SK-N-SH treated with all-trans-retinoic acid at 6 μM for 48 hours (cell line): Measurements from ENCODE around the gene AGPAT3.

Experiments used
- ATAC-seq: fragments of 200-7000 bp; cut with Tn5 transposase; 3 replicates; pipeline ENCODE4 v1.9.1; 2020; ENCODE audit warnings: mild to moderate bottlenecking, moderate library complexity
- ARNTL ChIP-seq: fragments of 450-650 bp; formaldehyde crosslinking; IDR thresholded peaks from 2 replicates; pipeline ENCODE4 v1.5.0; 2020; ENCODE audit warnings: low read depth, mild to moderate bottlenecking, moderate library complexity, borderline replicate concordance
- BACH2 ChIP-seq: fragments of 250-450 bp; sonication (Bioruptor Pico); IDR thresholded peaks from 2 replicates; pipeline ENCODE4 v1.9.0; 2021; ENCODE audit warnings: mild to moderate bottlenecking, borderline replicate concordance
- CSDC2 ChIP-seq: fragments of 250-450 bp; sonication (Bioruptor Pico); IDR thresholded peaks from 2 replicates; pipeline ENCODE4 v1.5.0; 2020; ENCODE audit warnings: mild to moderate bottlenecking, moderate library complexity
- ESRRG ChIP-seq: fragments of 250-450 bp; sonication (Bioruptor Pico); IDR thresholded peaks from 2 replicates; pipeline ENCODE4 v1.6.1; 2021; ENCODE audit warnings: mild to moderate bottlenecking
- GLIS3 ChIP-seq: fragments of 250-450 bp; sonication (Bioruptor Pico); IDR thresholded peaks from 2 replicates; pipeline ENCODE4 v1.5.0; 2020; ENCODE audit warnings: mild to moderate bottlenecking, moderate library complexity
- ISL1 ChIP-seq: fragments of 250-450 bp; sonication (Bioruptor Pico); IDR thresholded peaks from 2 replicates; pipeline ENCODE4 v2.1.2; 2022; ENCODE audit warnings: mild to moderate bottlenecking, moderate library complexity
- OSR1 ChIP-seq: fragments of 250-450 bp; sonication (Bioruptor Pico); IDR thresholded peaks from 2 replicates; pipeline ENCODE4 v1.8.0; 2022; ENCODE audit warnings: moderate library complexity, mild to moderate bottlenecking, inconsistent platforms
- PATZ1 ChIP-seq: fragments of 250-450 bp; sonication (Bioruptor Pico); IDR thresholded peaks from 2 replicates; pipeline ENCODE4 v1.8.0; 2020; ENCODE audit warnings: mild to moderate bottlenecking, moderate library complexity, borderline replicate concordance
- PPARA ChIP-seq: fragments of 250-450 bp; sonication (Bioruptor Pico); IDR thresholded peaks from 2 replicates; pipeline ENCODE4 v1.5.0; 2020; ENCODE audit warnings: mild to moderate bottlenecking, borderline replicate concordance
- RARB ChIP-seq: fragments of 250-450 bp; sonication (Bioruptor Pico); IDR thresholded peaks from 2 replicates; pipeline ENCODE4 v1.8.0; 2021; ENCODE audit warnings: mild to moderate bottlenecking, moderate library complexity
- SNAI2 ChIP-seq: fragments of 250-450 bp; sonication (Bioruptor Pico); IDR thresholded peaks from 2 replicates; pipeline ENCODE4 v1.5.0; 2020; ENCODE audit warnings: mild to moderate bottlenecking, moderate library complexity
- TCF4 ChIP-seq: fragments of 250-450 bp; sonication (Bioruptor Pico); IDR thresholded peaks from 2 replicates; pipeline ENCODE4 v1.8.0; 2021; ENCODE audit warnings: mild to moderate bottlenecking, moderate library complexity, borderline replicate concordance
- TOX ChIP-seq: fragments of 250-450 bp; sonication (Bioruptor Pico); IDR thresholded peaks from 2 replicates; pipeline ENCODE4 v1.8.0; 2021; ENCODE audit warnings: mild to moderate bottlenecking, moderate library complexity, borderline replicate concordance
- TSHZ2 ChIP-seq: fragments of 250-450 bp; sonication (Bioruptor Pico); IDR thresholded peaks from 2 replicates; pipeline ENCODE4 v1.5.0; 2020; ENCODE audit warnings: mild to moderate bottlenecking, moderate library complexity
- ZFP3 ChIP-seq: fragments of 250-450 bp; sonication (Bioruptor Pico); IDR thresholded peaks from 2 replicates; pipeline ENCODE4 v1.5.0; 2020; ENCODE audit warnings: mild to moderate bottlenecking, moderate library complexity
- ZFP30 ChIP-seq: fragments of 450-650 bp; formaldehyde crosslinking; IDR thresholded peaks from 2 replicates; pipeline ENCODE4 v1.5.0; 2022; ENCODE audit warnings: mild to moderate bottlenecking, moderate library complexity
- ZNF565 ChIP-seq: fragments of 450-650 bp; formaldehyde crosslinking; conservative IDR thresholded peaks from 2 replicates; pipeline ENCODE4 v1.5.0; 2020; ENCODE audit warnings: low read depth, mild to moderate bottlenecking, moderate library complexity
- ZNF70 ChIP-seq: fragments of 450-650 bp; formaldehyde crosslinking; IDR thresholded peaks from 2 replicates; pipeline ENCODE4 v1.5.0; 2020; ENCODE audit warnings: mild to moderate bottlenecking, moderate library complexity
- ZNF8 ChIP-seq: fragments of 450-650 bp; formaldehyde crosslinking; IDR thresholded peaks from 2 replicates; pipeline ENCODE4 v1.5.0; 2020; ENCODE audit warnings: mild to moderate bottlenecking, moderate library complexity
- TF ChIP-seq, protein P1 (sequence below): fragments of 250-450 bp; sonication (Bioruptor Pico); IDR thresholded peaks from 2 replicates; pipeline ENCODE4 v1.8.0; 2021; ENCODE audit warnings: low read depth, mild to moderate bottlenecking, moderate library complexity, borderline replicate concordance
- TF ChIP-seq, protein P2 (sequence below): fragments of 250-450 bp; sonication (Bioruptor Pico); IDR thresholded peaks from 2 replicates; pipeline ENCODE4 v1.5.1; 2021; ENCODE audit warnings: mild to moderate bottlenecking, moderate library complexity

Gene AGPAT3

DNA sequence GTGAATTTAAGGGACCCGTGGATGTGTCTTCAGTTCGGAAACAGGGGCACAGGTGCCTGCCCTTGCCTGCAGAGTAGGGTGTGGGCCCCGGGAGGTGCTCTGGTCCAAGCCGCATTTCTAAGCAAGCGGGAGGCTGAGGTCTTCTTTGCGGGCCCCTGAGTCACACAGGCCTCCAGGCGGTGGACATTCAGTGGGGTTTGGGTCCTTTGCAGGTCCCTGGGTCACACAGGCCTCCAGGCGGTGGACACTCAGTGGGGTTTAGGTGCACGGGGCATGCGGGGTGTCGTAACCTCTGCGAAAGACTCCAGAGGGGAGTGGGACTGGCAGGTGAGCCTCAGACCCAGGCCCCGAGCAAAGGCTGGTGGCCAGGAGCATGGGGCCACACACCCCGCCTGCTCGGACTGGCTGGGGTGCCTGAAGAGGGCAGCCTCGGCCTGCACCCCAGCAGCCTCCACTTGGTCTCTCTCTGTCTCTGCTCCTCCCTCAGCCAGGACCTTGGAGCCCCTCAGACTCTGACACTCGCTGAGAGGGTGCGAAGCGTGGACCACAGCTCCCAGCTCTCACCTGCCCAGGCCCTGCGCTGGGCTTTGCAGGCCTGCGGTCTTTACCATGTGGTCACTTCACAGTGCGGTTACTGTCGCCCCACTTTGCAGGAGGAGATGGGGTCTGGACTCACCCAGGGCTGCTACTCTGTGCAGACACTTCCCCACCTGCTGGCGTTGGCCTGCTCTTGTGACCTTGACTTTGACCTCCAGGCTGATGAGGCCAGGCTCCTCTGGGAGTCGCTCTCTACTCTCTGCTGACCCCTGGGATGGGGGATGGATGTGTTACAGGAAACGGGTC lies 6.0 kb upstream of the AGPAT3 start:
- TF ChIP-seq TSHZ2 (CRISPR knock-in tag) (no peak), OSR1 (CRISPR knock-in tag) (no peak), ISL1 (no peak), RARB (CRISPR knock-in tag) (no peak), PPARA (CRISPR knock-in tag) (no peak)
- TF ChIP-seq, protein P1, sequence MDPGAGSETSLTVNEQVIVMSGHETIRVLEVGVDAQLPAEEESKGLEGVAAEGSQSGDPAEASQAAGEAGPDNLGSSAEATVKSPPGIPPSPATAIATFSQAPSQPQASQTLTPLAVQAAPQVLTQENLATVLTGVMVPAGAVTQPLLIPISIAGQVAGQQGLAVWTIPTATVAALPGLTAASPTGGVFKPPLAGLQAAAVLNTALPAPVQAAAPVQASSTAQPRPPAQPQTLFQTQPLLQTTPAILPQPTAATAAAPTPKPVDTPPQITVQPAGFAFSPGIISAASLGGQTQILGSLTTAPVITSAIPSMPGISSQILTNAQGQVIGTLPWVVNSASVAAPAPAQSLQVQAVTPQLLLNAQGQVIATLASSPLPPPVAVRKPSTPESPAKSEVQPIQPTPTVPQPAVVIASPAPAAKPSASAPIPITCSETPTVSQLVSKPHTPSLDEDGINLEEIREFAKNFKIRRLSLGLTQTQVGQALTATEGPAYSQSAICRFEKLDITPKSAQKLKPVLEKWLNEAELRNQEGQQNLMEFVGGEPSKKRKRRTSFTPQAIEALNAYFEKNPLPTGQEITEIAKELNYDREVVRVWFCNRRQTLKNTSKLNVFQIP (CRISPR knock-in tag) = no peak
- no peak for ATAC-seq

DNA sequence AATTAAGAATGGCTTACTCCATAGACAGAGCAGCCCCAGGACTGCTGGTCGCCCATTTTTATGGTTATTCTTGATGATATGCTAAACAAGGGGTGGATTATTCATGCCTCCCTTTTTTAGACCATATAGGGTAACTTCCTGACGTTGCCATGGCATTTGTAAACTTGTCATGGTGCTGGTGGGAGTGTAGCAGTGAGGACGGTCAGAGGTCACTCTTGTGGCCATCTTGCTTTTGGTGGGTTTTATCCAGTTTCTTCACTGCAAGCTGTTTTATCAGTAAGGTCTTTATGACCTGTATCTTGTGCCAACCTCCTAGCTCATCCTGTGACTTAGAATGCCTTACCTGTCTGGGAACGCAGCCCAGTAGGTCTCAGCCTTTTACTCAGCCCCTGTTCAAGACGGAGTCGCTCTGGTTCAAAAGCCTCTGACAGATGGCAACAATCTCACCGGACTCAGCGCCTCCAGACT lies 5.2 kb upstream of the AGPAT3 start:
- no peak for ATAC-seq
- TF ChIP-seq TSHZ2 (CRISPR knock-in tag) = no peak
- no peak for TF ChIP-seq PATZ1
- no peak for TF ChIP-seq GLIS3
- no peak for TF ChIP-seq ZNF70 (CRISPR knock-in tag)
- no peak for TF ChIP-seq CSDC2 (CRISPR knock-in tag)
- TF ChIP-seq ESRRG (CRISPR knock-in tag) = no peak
- TF ChIP-seq ZFP3 (CRISPR knock-in tag) = no peak
- TF ChIP-seq TCF4 (CRISPR knock-in tag) = no peak
- TF ChIP-seq ZNF8 (CRISPR knock-in tag) = no peak
- TF ChIP-seq ISL1 = no peak
- TF ChIP-seq RARB (CRISPR knock-in tag) = no peak
- TF ChIP-seq OSR1 (CRISPR knock-in tag) = no peak
- TF ChIP-seq BACH2 (CRISPR knock-in tag) = no peak
- TF ChIP-seq SNAI2 = no peak
- TF ChIP-seq, protein P2, sequence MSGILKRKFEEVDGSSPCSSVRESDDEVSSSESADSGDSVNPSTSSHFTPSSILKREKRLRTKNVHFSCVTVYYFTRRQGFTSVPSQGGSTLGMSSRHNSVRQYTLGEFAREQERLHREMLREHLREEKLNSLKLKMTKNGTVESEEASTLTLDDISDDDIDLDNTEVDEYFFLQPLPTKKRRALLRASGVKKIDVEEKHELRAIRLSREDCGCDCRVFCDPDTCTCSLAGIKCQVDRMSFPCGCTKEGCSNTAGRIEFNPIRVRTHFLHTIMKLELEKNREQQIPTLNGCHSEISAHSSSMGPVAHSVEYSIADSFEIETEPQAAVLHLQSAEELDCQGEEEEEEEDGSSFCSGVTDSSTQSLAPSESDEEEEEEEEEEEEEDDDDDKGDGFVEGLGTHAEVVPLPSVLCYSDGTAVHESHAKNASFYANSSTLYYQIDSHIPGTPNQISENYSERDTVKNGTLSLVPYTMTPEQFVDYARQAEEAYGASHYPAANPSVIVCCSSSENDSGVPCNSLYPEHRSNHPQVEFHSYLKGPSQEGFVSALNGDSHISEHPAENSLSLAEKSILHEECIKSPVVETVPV (CRISPR knock-in tag) = no peak
- no peak for TF ChIP-seq TOX
- no peak for TF ChIP-seq ZFP30 (CRISPR knock-in tag)
- no peak for TF ChIP-seq ZNF565 (CRISPR knock-in tag)
- TF ChIP-seq ARNTL (CRISPR knock-in tag) = no peak
